HepG2 (cell line): Measurements from ENCODE around the gene ADGRL3. TPM values are rescaled to one million over a fixed set of nuclear protein-coding genes. Genes with fewer than 3 reads are reported as not detected.

ENCODE experiments used
- ATAC-seq: fragments of 200-7000 bp; cut with Tn5 transposase; 3 replicates; pipeline ENCODE4 v1.9.1; 2020; ENCODE audit warnings: mild to moderate bottlenecking, moderate library complexity
- BruUV-seq: library from RNA; stranded (reverse); fragments of 400-500 nt; replicated peaks from 2 replicates; lab custom pipeline; 2021; lab: Mats Ljungman, UMichigan
- CTCF ChIA-PET: fragments of 300-600 bp; formaldehyde crosslinking; extraction: SDS; loops from one replicate; lab custom pipeline; 2021; ENCODE audit warnings: low total read pairs, inconsistent platforms, low intra/inter-chr PET ratio; lab: Yijun Ruan, JAX
- POLR2A ChIA-PET: fragments of 350-600 bp; sonication (Branson Sonifier 250); formaldehyde crosslinking; loops from one replicate; lab custom pipeline; 2020; ENCODE audit warnings: antibody characterized with exemption, inconsistent platforms; lab: Yijun Ruan, JAX
- DNase-seq: peaks from one replicate; pipeline ENCODE4 v3.0.0-alpha.2; 2015; ENCODE audit warnings: low spot score
- FAIRE-seq: peaks from 3 replicates; lab custom pipeline; 2011; peaks lifted over from hg19 to GRCh38; lab: Jason Lieb, UNC
- H2AFZ ChIP-seq: one replicate; pipeline ENCODE4 v1.6.1; 2011; ENCODE audit warnings: low read length, inconsistent platforms
- H3K27ac ChIP-seq: fragments of 300-600 bp; 3 replicates; pipeline ENCODE4 v1.8.0; 2011; ENCODE audit warnings: mixed run types, mild to moderate bottlenecking, mixed read lengths, low read length, inconsistent platforms; ENCODE audit not compliant: insufficient read depth; ENCODE audit errors: extremely low read length
- H3K27me3 ChIP-seq, 2 experiments: fragments of 200-600 bp in 1 of 2; 2 replicates in 1 of 2; 3 replicates in 1 of 2; pipeline versions ENCODE4 v1.6.0 to v1.8.0; 2011; ENCODE audit warnings: low read length in 2 of 2, mild to moderate bottlenecking in 2 of 2, moderate library complexity in 2 of 2, inconsistent platforms in 1 of 2; ENCODE audit not compliant: insufficient read depth in 2 of 2, control insufficient read depth in 1 of 2
- H3K36me3 ChIP-seq, 2 experiments: fragments of 200-600 bp in 1 of 2; replicated peaks in 1 of 2; 2 replicates in 1 of 2; 3 replicates in 1 of 2; pipeline versions ENCODE4 v1.5.1 to v1.8.0; 2011; ENCODE audit warnings: low read length in 2 of 2, inconsistent platforms in 1 of 2; ENCODE audit not compliant: insufficient read depth in 2 of 2, control insufficient read depth in 1 of 2
- H3K4me1 ChIP-seq: 2 replicates; pipeline ENCODE4 v1.5.1; 2012; ENCODE audit warnings: low read length, inconsistent platforms; ENCODE audit not compliant: insufficient read depth
- H3K4me2 ChIP-seq: 2 replicates; pipeline ENCODE4 v1.6.0; 2011; ENCODE audit warnings: low read depth, low read length, inconsistent platforms
- H3K4me3 ChIP-seq, 3 experiments: fragments of 200-600 bp in 1 of 3; sonication (generic), shearing (Covaris generic) in 1 of 3; replicated peaks in 1 of 3; 2 replicates each; pipeline ENCODE4 v1.5.1; 2011 to 2016; ENCODE audit warnings: low read length in 3 of 3, inconsistent platforms in 2 of 3, low read depth in 2 of 3, mild to moderate bottlenecking in 2 of 3, control low read depth in 1 of 3, mixed read lengths in 1 of 3; ENCODE audit not compliant: insufficient read depth in 1 of 3
- H3K79me2 ChIP-seq: one replicate; pipeline ENCODE4 v1.6.1; 2011; ENCODE audit warnings: low read length, inconsistent platforms; ENCODE audit not compliant: insufficient read depth
- H3K9ac ChIP-seq: 2 replicates; pipeline ENCODE4 v1.6.0; 2011; ENCODE audit warnings: mild to moderate bottlenecking, low read depth, low read length, inconsistent platforms; ENCODE audit not compliant: insufficient read depth
- H3K9me3 ChIP-seq: 2 replicates; pipeline ENCODE4 v1.5.1; 2012; ENCODE audit warnings: mild to moderate bottlenecking, low read length
- H4K20me1 ChIP-seq: 2 replicates; pipeline ENCODE4 v1.6.0; 2011; ENCODE audit warnings: inconsistent platforms, mild to moderate bottlenecking, low read length, moderate library complexity; ENCODE audit not compliant: insufficient read depth
- CENPT ChIP-seq: sonication (generic); formaldehyde crosslinking; IDR thresholded peaks from 2 replicates; pipeline ENCODE4 v1.8.0; 2022; ENCODE audit warnings: low read depth, mild to moderate bottlenecking, moderate library complexity, missing genetic modification reagents
- CTCF ChIP-seq: sonication (generic); formaldehyde crosslinking; IDR thresholded peaks from 2 replicates; pipeline ENCODE4 v1.5.0; 2020; ENCODE audit warnings: mild to moderate bottlenecking, missing genetic modification reagents, moderate library complexity
- E2F5 ChIP-seq: sonication (generic); formaldehyde crosslinking; conservative IDR thresholded peaks from 2 replicates; pipeline ENCODE4 v1.4.0; 2020; ENCODE audit warnings: missing genetic modification reagents
- FOXP1 ChIP-seq, 2 experiments: fragments of 450-650 bp in 1 of 2; IDR thresholded peaks; 2 replicates each; pipeline ENCODE4 v1.6.1; 2017 to 2018; ENCODE audit warnings: antibody characterized with exemption in 1 of 2
- HMG20B ChIP-seq: conservative IDR thresholded peaks from 2 replicates; pipeline ENCODE4 v1.6.1; 2016; ENCODE audit warnings: missing genetic modification reagents, missing compliant biosample characterization
- KDM4B ChIP-seq: sonication (generic); formaldehyde crosslinking; IDR thresholded peaks from 2 replicates; pipeline ENCODE4 v1.4.0; 2020; ENCODE audit warnings: missing genetic modification reagents
- MIER2 ChIP-seq: IDR thresholded peaks from 2 replicates; pipeline ENCODE4 v1.6.1; 2016; ENCODE audit warnings: missing biosample characterization, missing genetic modification reagents
- SRSF1 ChIP-seq: fragments of 200-400 bp; formaldehyde crosslinking; optimal IDR thresholded peaks from 2 replicates; pipeline ENCODE3; 2017; ENCODE audit warnings: mild to moderate bottlenecking, low read depth, low read length, moderate library complexity
- TBP ChIP-seq: sonication (generic); formaldehyde crosslinking; IDR thresholded peaks from 2 replicates; pipeline ENCODE4 v1.5.0; 2020; ENCODE audit warnings: missing genetic modification reagents
- TFAP4 ChIP-seq: sonication (generic); IDR thresholded peaks from 2 replicates; pipeline ENCODE4 v1.6.1; 2016; ENCODE audit warnings: low read depth, borderline replicate concordance
- ZFP36 ChIP-seq: fragments of 150-350 bp; IDR thresholded peaks from 2 replicates; pipeline ENCODE4 v1.6.1; 2018; ENCODE audit warnings: borderline replicate concordance, low read length, low read depth; ENCODE audit not compliant: partially characterized antibody
- ZFP90 ChIP-seq: sonication (generic); formaldehyde crosslinking; IDR thresholded peaks from 2 replicates; pipeline ENCODE4 v1.8.0; 2022; ENCODE audit warnings: missing genetic modification reagents, mild to moderate bottlenecking, inconsistent platforms, borderline replicate concordance
- ZNF276 ChIP-seq: sonication (generic); formaldehyde crosslinking; IDR thresholded peaks from 2 replicates; pipeline ENCODE4 v1.4.0; 2020; ENCODE audit warnings: mild to moderate bottlenecking, low read depth, missing genetic modification reagents
- ZNF550 ChIP-seq: sonication (generic); formaldehyde crosslinking; IDR thresholded peaks from 2 replicates; pipeline ENCODE4 v1.4.0; 2020; ENCODE audit warnings: mild to moderate bottlenecking, missing genetic modification reagents, borderline replicate concordance
- ZNF644 ChIP-seq: IDR thresholded peaks from 2 replicates; pipeline ENCODE4 v1.6.1; 2016; ENCODE audit warnings: low read depth
- in situ Hi-C: cut with HindIII; loops from 2 replicates; pipeline ENCODE4 v1.10.0; 2017; ENCODE audit warnings: low pct_unique_long_range_greater_than_20kb; ENCODE audit not compliant: extremely low pct_ligation_motif_present
- intact Hi-C: fragments of 100-400 bp; cut with micrococcal nuclease; formaldehyde crosslinking; loops from one replicate; pipeline ENCODE4 v1.10.0; 2022; ENCODE audit not compliant: unreplicated experiment
- polyA plus RNA-seq, 8 experiments: library from polyadenylated mRNA; depleted of rRNA in 3 of 8; stranded (reverse) in 7 of 8; unstranded in 1 of 8; fragments of >200 nt; fragmentation: Illumina TruSeq in 4 of 8; extraction: Trizol in 4 of 8; gene quantifications; 2 replicates each; pipeline versions ENCODE4 v1.2.1 to v1.2.3, GENCODE V29; 2011 to 2016; ENCODE audit warnings: low read depth in 4 of 8, missing spikeins in 1 of 8, mixed read lengths in 1 of 8; ENCODE audit not compliant: insufficient read depth in 1 of 8
- total RNA-seq, 5 experiments: library from RNA; depleted of rRNA; stranded (reverse); fragments of >200 nt; fragmentation: Illumina TruSeq; extraction: Trizol; gene quantifications; 2 replicates each; pipeline ENCODE4 v1.2.3, GENCODE V29; 2016; ENCODE audit warnings: low read depth in 1 of 5

Gene ADGRL3
- total and polyA plus RNA-seq, 2 of the 13 experiments (the other 11 are each of a cell fraction or from before 2014, with no cell fraction given) = 0.04 to 0.05 TPM

- DNase-seq = no peak
- TF ChIP-seq CENPT (no peak), MIER2 (CRISPR knock-in tag) (no peak), TFAP4 (no peak), CTCF (CRISPR knock-in tag) (no peak), TBP (CRISPR knock-in tag) (no peak), ZNF550 (CRISPR knock-in tag) (no peak), KDM4B (no peak), ZFP36 (no peak), ZFP90 (CRISPR knock-in tag) (no peak), SRSF1 (no peak), E2F5 (CRISPR knock-in tag) (no peak), HMG20B (CRISPR knock-in tag) (no peak), ZNF644 (no peak), FOXP1 (IDR thresholded peaks at IDR 0.05) (no peak), FOXP1 (CRISPR knock-in tag; IDR thresholded peaks at IDR 0.05) (no peak), ZNF276 (no peak)
- TF ChIP-seq, all 625 proteins: peak for 0
- in situ Hi-C loops (no loop called here), intact Hi-C loops (no loop called here)
- no peaks in the 10 kb centered on the region for H3K27me3 ChIP-seq
- no peaks in the 10 kb centered on the region for H4K20me1 ChIP-seq
- H3K36me3 ChIP-seq = no peaks in the 10 kb centered on the region
- H2AFZ ChIP-seq = no peak overlapping the region
- H3K79me2 ChIP-seq = no peaks in the 10 kb centered on the region
- ATAC-seq (no peak), FAIRE-seq (no peak)
- peaks cover 4% of the 10 kb centered on the region for H3K9me3 ChIP-seq
- H3K4me2 ChIP-seq = no peak overlapping the region
- H3K27ac ChIP-seq = no peak overlapping the region
- CTCF ChIA-PET = no interaction called here
- POLR2A ChIA-PET = no interaction called here
- no peak overlapping the region for H3K4me3 ChIP-seq
- H3K4me1 ChIP-seq = no peaks in the 10 kb centered on the region
- no TSS peak for BruUV-seq
- H3K9ac ChIP-seq = no peak overlapping the region
Observed at GRCh38 chr4:62119195-62119594, 919.1 kb downstream of the ADGRL3 start.
